Loucy (cell line): ENCODE measurements around the gene SGMS1.

ENCODE experiments used
- EZH2phosphoT487 ChIP-seq: fragments of 200-600 bp; IDR thresholded peaks from 2 replicates; pipeline ENCODE4 v1.6.1; 2018; ENCODE audit warnings: antibody characterized with exemption, mild to moderate bottlenecking, moderate library complexity, borderline replicate concordance
- TF ChIP-seq, protein P1 (sequence below): fragments of 200-600 bp; sonication (generic); conservative IDR thresholded peaks from 2 replicates; pipeline ENCODE4 v1.5.1; 2014; ENCODE audit warnings: mild to moderate bottlenecking, antibody characterized with exemption, low read length

GRCh38 chr10:50603151-50603850, 20.5 kb downstream of the SGMS1 start:
- TF ChIP-seq, protein P1, sequence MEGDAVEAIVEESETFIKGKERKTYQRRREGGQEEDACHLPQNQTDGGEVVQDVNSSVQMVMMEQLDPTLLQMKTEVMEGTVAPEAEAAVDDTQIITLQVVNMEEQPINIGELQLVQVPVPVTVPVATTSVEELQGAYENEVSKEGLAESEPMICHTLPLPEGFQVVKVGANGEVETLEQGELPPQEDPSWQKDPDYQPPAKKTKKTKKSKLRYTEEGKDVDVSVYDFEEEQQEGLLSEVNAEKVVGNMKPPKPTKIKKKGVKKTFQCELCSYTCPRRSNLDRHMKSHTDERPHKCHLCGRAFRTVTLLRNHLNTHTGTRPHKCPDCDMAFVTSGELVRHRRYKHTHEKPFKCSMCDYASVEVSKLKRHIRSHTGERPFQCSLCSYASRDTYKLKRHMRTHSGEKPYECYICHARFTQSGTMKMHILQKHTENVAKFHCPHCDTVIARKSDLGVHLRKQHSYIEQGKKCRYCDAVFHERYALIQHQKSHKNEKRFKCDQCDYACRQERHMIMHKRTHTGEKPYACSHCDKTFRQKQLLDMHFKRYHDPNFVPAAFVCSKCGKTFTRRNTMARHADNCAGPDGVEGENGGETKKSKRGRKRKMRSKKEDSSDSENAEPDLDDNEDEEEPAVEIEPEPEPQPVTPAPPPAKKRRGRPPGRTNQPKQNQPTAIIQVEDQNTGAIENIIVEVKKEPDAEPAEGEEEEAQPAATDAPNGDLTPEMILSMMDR, result no peak
- TF ChIP-seq EZH2phosphoT487, result no peak
